MV-4-11 (cell line): ENCODE measurements around the gene GALNT7.

Experiments used
- DNase-seq: peaks from one replicate; lab custom pipeline; 2025; lab: John Stamatoyannopoulos, UW

Gene GALNT7

DNA sequence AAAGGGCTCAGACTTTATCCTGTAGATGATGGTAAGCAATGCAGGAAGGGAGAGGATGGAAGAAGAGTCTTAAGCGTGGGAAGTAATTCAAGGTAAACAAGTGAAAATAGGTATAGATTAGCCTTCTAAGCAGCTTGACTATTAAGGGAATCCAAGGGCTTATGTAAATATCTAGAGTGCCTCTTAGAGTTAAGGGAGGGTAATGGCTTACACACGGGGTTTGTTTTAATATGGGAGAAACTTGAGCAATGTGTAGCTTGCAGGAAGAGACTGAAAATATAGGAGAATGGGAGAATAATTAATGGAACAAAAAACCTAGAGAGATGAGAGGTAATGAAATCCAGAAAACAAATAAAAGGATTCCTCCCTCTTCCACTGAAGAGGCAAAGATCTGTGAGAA is 189.3 kb downstream of the GALNT7 start:
- DNase-seq = no peak

DNA sequence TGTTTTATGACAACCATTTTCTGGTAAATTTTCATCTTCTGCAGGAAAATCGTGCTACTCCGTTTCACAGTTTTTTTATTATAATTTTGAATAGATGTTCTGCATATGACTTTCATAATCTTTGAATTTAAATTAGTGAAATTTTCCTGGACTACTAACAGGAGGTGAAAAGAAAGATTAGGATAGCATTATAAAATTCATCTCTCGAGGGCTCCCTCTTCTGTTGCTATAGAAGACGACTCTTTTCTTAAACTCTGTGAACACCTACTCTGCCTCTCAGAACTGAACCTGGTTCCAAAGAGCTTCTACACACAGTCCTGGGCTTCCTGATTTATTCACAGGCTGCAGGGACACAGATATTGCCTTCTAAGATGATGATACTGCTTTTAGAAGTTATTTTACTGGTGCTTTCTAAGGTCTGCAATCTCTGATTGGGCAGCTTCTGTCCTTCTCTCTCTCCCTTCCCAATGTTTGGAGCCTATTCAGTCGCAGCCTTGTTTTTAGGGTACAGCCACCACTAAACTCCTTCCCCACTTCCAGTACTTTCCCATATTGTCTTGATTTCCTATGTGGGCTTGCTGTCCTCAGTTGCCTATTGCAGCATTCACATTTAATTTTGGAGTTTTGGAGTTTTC is 192.1 kb downstream of the GALNT7 start:
- DNase-seq = no peak

GRCh38 chr4:173362666-173363065 is 194.1 kb downstream of the GALNT7 start:
- no peak for DNase-seq

DNA sequence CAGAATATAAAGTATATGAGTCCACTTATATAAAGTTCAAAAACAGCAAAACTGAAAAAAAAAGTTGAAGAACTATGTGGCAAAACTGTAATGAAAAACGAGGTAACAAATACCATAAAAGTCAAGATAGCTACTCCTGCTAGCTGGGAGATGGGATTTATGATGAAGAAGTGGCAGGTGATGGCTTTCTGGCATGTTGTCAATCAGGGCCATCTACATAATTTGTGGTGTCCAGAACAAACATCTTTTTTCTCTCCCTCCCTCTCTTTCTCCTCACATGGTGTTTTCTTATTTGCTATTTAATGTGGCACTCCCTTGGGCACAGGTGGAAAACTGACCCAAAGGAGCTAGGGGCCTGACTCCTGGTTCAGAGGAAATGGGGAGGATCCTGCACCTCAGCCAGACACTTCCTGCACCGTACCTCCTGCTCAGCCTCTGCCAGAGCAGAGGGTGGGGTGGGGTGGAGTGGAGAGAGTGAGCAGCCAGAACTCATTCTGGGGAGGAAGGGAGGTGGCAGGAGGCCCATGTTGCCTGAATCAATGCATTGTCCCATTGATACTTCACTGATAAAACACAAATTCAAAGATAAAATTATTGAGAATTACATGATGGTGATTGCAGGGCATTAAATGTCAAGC is 196.9 kb downstream of the GALNT7 start:
- DNase-seq = no peak

DNA sequence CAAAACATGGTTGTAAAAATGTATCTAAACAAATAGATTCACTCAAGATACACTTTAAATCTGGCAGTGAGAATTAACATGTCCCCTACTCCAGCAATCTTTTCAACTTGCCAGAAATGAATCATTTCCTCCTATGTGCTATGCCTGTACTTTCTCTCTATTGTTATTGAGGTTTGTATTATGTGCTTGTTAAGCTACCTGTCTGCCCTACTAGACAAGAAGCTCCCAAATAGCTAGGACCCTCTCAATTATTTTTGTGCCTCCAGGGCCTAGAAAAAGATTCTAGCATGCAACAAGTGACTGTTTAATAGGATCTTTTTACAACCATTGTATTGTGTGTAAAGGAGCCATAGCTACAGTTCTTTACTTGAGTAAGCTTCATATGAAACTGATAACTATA is 198.7 kb downstream of the GALNT7 start:
- no peak for DNase-seq

GRCh38 chr4:173367946-173368345 is 199.3 kb downstream of the GALNT7 start:
- DNase-seq = peak; percentile 16

GRCh38 chr4:173370130-173370476 is 201.5 kb downstream of the GALNT7 start:
- no peak for DNase-seq

DNA sequence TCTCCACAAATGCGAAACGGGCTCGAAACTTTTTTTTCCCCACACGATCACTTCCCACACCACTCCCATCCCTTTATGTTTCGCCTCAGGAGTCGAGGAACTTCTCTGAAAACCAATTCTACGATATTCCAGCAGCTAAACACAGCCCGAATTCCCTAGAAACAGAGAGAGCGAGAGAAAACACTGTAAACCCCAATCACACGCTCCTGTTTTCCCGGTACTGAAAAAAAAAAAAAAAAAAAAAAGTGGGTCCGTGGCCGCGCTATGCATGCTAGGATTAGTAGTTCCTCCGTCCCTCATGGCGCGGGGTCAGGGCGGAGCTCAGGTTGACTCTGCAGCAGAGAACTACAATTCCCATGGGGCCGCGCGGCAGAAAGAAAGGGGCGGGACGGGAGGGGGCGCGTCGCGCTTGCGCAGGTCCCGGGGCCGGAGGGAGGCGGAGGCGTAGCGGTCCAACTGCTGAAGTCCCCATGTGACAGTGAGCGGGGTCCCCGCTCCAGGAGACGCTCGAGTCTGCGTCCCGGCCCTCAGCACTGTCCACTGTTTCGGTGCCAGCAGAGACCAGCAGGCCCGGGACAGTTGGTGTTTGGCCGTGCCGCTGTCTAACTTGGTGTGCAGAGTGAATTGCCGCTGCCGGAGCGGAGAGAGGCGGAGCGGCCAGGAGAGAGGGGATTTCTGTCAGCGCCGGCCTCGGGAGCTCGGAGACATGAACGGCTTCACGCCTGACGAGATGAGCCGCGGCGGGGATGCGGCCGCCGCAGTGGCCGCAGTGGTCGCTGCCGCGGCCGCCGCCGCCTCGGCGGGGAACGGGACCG is 202.1 kb downstream of the GALNT7 start, which contains the start of gene SAP30:
Gene SAP30, plus strand, starts transcription at position 478 of the 815 bp plus-strand sequence. Its CDS starts 229 bp downstream, at position 707.
- DNase-seq = peak; percentile 97

DNA sequence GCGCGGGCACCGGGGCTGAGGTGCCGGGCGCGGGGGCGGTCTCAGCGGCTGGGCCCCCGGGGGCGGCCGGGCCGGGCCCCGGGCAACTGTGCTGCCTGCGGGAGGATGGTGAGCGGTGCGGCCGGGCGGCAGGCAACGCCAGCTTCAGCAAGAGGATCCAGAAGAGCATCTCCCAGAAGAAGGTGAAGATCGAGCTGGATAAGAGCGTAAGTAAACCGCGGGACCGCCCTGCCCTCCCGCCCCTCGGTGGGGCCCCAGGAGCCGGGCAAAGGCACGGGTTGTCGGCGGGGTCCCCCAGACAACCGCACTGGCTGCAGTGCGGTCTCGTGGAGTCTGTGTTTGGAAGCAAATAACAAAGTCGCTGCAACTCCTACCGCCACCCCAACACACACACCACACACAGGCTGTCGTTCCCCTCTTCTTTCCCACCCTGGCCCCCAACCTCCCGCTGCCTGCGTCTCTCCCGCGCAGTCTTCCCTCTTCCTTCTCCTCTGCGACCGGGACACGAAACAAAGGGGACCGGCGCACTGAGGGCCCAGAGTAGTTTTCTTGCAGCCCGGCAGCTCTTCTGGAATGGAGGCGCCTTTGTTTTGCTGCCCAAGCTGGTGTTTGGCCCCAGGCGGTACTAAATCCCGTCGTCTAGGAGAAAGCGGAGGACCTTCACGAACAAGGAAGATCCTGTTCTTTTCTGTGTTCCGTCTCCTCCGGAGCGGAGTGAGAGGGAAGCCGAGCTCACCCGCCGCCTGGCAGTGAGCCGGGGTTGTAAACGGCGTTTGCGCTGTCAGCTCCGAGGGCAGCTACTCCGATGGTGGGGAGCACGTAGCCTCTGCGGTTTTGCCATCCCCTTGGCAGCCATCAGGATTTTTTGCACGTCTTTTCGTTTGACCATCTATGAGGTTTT is 202.9 kb downstream of the GALNT7 start:
- peak; percentile 39 for DNase-seq
